HepG2 (cell line): Measurements from ENCODE around the gene LRBA. TPM values are rescaled to one million over a fixed set of nuclear protein-coding genes. Genes with fewer than 3 reads are reported as not detected.
A peak's percentile ranks its signal among the peaks of the same experiment; 100 is the strongest.

Source experiments
- ATAC-seq: fragments of 200-7000 bp; cut with Tn5 transposase; 3 replicates; pipeline ENCODE4 v1.9.1; 2020; ENCODE audit warnings: mild to moderate bottlenecking, moderate library complexity
- BruUV-seq: library from RNA; stranded (reverse); fragments of 400-500 nt; replicated peaks from 2 replicates; lab custom pipeline; 2021; lab: Mats Ljungman, UMichigan
- CTCF ChIA-PET: fragments of 300-600 bp; formaldehyde crosslinking; extraction: SDS; loops from one replicate; lab custom pipeline; 2021; ENCODE audit warnings: low total read pairs, inconsistent platforms, low intra/inter-chr PET ratio; lab: Yijun Ruan, JAX
- POLR2A ChIA-PET: fragments of 350-600 bp; sonication (Branson Sonifier 250); formaldehyde crosslinking; loops from one replicate; lab custom pipeline; 2020; ENCODE audit warnings: antibody characterized with exemption, inconsistent platforms; lab: Yijun Ruan, JAX
- DNase-seq: peaks from one replicate; pipeline ENCODE4 v3.0.0-alpha.2; 2015; ENCODE audit warnings: low spot score
- FAIRE-seq: peaks from 3 replicates; lab custom pipeline; 2011; peaks lifted over from hg19 to GRCh38; lab: Jason Lieb, UNC
- H2AFZ ChIP-seq: one replicate; pipeline ENCODE4 v1.6.1; 2011; ENCODE audit warnings: low read length, inconsistent platforms
- H3K27ac ChIP-seq: fragments of 300-600 bp; 3 replicates; pipeline ENCODE4 v1.8.0; 2011; ENCODE audit warnings: mixed run types, mild to moderate bottlenecking, mixed read lengths, low read length, inconsistent platforms; ENCODE audit not compliant: insufficient read depth; ENCODE audit errors: extremely low read length
- H3K27me3 ChIP-seq, 2 experiments: fragments of 200-600 bp in 1 of 2; 2 replicates in 1 of 2; 3 replicates in 1 of 2; pipeline versions ENCODE4 v1.6.0 to v1.8.0; 2011; ENCODE audit warnings: low read length in 2 of 2, mild to moderate bottlenecking in 2 of 2, moderate library complexity in 2 of 2, inconsistent platforms in 1 of 2; ENCODE audit not compliant: insufficient read depth in 2 of 2, control insufficient read depth in 1 of 2
- H3K36me3 ChIP-seq, 2 experiments: fragments of 200-600 bp in 1 of 2; replicated peaks in 1 of 2; 2 replicates in 1 of 2; 3 replicates in 1 of 2; pipeline versions ENCODE4 v1.5.1 to v1.8.0; 2011; ENCODE audit warnings: low read length in 2 of 2, inconsistent platforms in 1 of 2; ENCODE audit not compliant: insufficient read depth in 2 of 2, control insufficient read depth in 1 of 2
- H3K4me1 ChIP-seq: 2 replicates; pipeline ENCODE4 v1.5.1; 2012; ENCODE audit warnings: low read length, inconsistent platforms; ENCODE audit not compliant: insufficient read depth
- H3K4me2 ChIP-seq: 2 replicates; pipeline ENCODE4 v1.6.0; 2011; ENCODE audit warnings: low read depth, low read length, inconsistent platforms
- H3K4me3 ChIP-seq, 3 experiments: fragments of 200-600 bp in 1 of 3; sonication (generic), shearing (Covaris generic) in 1 of 3; replicated peaks in 1 of 3; 2 replicates each; pipeline ENCODE4 v1.5.1; 2011 to 2016; ENCODE audit warnings: low read length in 3 of 3, inconsistent platforms in 2 of 3, low read depth in 2 of 3, mild to moderate bottlenecking in 2 of 3, control low read depth in 1 of 3, mixed read lengths in 1 of 3; ENCODE audit not compliant: insufficient read depth in 1 of 3
- H3K79me2 ChIP-seq: one replicate; pipeline ENCODE4 v1.6.1; 2011; ENCODE audit warnings: low read length, inconsistent platforms; ENCODE audit not compliant: insufficient read depth
- H3K9ac ChIP-seq: 2 replicates; pipeline ENCODE4 v1.6.0; 2011; ENCODE audit warnings: mild to moderate bottlenecking, low read depth, low read length, inconsistent platforms; ENCODE audit not compliant: insufficient read depth
- H3K9me3 ChIP-seq: 2 replicates; pipeline ENCODE4 v1.5.1; 2012; ENCODE audit warnings: mild to moderate bottlenecking, low read length
- H4K20me1 ChIP-seq: 2 replicates; pipeline ENCODE4 v1.6.0; 2011; ENCODE audit warnings: inconsistent platforms, mild to moderate bottlenecking, low read length, moderate library complexity; ENCODE audit not compliant: insufficient read depth
- MAFK ChIP-seq, 2 experiments: IDR thresholded peaks in 1 of 2; conservative IDR thresholded peaks in 1 of 2; 2 replicates each; pipeline ENCODE4 v1.6.1; 2011; ENCODE audit warnings: improper control_type of control experiment in 2 of 2, low read length in 2 of 2
- SAP130 ChIP-seq: IDR thresholded peaks from 2 replicates; pipeline ENCODE4 v1.6.1; 2016; ENCODE audit warnings: low read depth
- TIGD3 ChIP-seq: sonication (generic); formaldehyde crosslinking; IDR thresholded peaks from 2 replicates; pipeline ENCODE4 v1.5.1; 2020; ENCODE audit warnings: mild to moderate bottlenecking, missing genetic modification reagents, borderline replicate concordance
- ZNF234 ChIP-seq: sonication (generic); formaldehyde crosslinking; conservative IDR thresholded peaks from 2 replicates; pipeline ENCODE4 v1.5.1; 2020; ENCODE audit warnings: mild to moderate bottlenecking, missing genetic modification reagents
- ZSCAN9 ChIP-seq: IDR thresholded peaks from 2 replicates; pipeline ENCODE4 v1.6.1; 2016; ENCODE audit warnings: borderline replicate concordance
- WGBS: methylation state at CpG from one replicate; pipeline ENCODE4 v1.1.6; 2017; ENCODE audit warnings: low lambda C conversion rate; 5-methylcytosine and 5-hydroxymethylcytosine counted together
- in situ Hi-C: cut with HindIII; loops from 2 replicates; pipeline ENCODE4 v1.10.0; 2017; ENCODE audit warnings: low pct_unique_long_range_greater_than_20kb; ENCODE audit not compliant: extremely low pct_ligation_motif_present
- intact Hi-C: fragments of 100-400 bp; cut with micrococcal nuclease; formaldehyde crosslinking; loops from one replicate; pipeline ENCODE4 v1.10.0; 2022; ENCODE audit not compliant: unreplicated experiment
- polyA plus RNA-seq, 8 experiments: library from polyadenylated mRNA; depleted of rRNA in 3 of 8; stranded (reverse) in 7 of 8; unstranded in 1 of 8; fragments of >200 nt; fragmentation: Illumina TruSeq in 4 of 8; extraction: Trizol in 4 of 8; gene quantifications; 2 replicates each; pipeline versions ENCODE4 v1.2.1 to v1.2.3, GENCODE V29; 2011 to 2016; ENCODE audit warnings: low read depth in 4 of 8, missing spikeins in 1 of 8, mixed read lengths in 1 of 8; ENCODE audit not compliant: insufficient read depth in 1 of 8
- total RNA-seq, 5 experiments: library from RNA; depleted of rRNA; stranded (reverse); fragments of >200 nt; fragmentation: Illumina TruSeq; extraction: Trizol; gene quantifications; 2 replicates each; pipeline ENCODE4 v1.2.3, GENCODE V29; 2016; ENCODE audit warnings: low read depth in 1 of 5
- TF ChIP-seq, protein P1 (sequence below): sonication (generic); formaldehyde crosslinking; IDR thresholded peaks from 2 replicates; pipeline ENCODE4 v1.8.0; 2023; ENCODE audit warnings: mild to moderate bottlenecking, missing genetic modification reagents

Gene LRBA
- total and polyA plus RNA-seq, 2 of the 13 experiments (the other 11 are each of a cell fraction or from before 2014, with no cell fraction given): 21.0 to 37.2 TPM

DNA sequence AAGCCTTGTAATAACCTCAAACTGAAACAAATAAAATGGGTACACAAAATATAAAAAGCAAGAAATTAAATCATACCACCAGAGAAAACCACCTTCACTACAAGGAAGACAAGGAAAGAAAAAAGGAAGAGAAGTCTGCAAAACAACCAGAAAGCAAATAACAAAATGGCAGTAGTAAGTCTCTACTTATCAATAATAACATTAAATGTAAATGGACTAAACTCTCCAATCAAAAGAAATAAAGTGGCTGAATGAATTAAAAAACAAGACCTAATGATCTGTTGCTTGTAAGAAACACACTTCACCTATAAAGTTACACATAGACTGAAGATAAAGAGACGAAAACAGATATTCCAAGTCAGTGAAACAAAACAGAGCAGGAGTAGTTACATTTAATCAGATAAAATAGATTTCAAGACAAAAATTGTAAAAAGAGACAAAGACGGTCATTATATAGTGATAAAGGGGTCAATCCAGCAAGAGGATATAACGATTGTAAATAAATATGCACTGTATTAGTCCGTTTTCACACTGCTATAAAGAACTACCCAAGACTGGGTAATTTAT, 289.0 kb downstream of the LRBA start (continued):
- no peak for TF ChIP-seq TIGD3 (CRISPR knock-in tag)
- TF ChIP-seq, protein P1, sequence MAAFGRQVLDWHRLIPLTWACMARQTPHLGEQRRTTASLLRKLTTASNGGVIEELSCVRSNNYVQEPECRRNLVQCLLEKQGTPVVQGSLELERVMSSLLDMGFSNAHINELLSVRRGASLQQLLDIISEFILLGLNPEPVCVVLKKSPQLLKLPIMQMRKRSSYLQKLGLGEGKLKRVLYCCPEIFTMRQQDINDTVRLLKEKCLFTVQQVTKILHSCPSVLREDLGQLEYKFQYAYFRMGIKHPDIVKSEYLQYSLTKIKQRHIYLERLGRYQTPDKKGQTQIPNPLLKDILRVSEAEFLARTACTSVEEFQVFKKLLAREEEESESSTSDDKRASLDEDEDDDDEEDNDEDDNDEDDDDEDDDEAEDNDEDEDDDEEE: no peak
- TF ChIP-seq ZSCAN9 (CRISPR knock-in tag): no peak

GRCh38 chr4:150723727-150724411, 291.2 kb downstream of the LRBA start:
- DNase-seq (no peak), FAIRE-seq (no peak), ATAC-seq (peak; percentile 33; the same call in 2 of the 3 replicates)
- ChIA-PET POLR2A (no interaction called here), CTCF (no interaction called here)
- TF ChIP-seq SAP130 (no peak), ZNF234 (CRISPR knock-in tag) (no peak), MAFK (conservative IDR thresholded peaks at IDR 0.05 in 1 of 2, IDR thresholded peaks at IDR 0.05 in 1 of 2; ENCODE audit: low read length in 2 of 2) (peak in 1 of 2 experiments; percentile 28; a peak in 1 of 4 replicates)
- peaks cover 11% of the 10 kb centered on the region; the same call in 1 of the 2 replicates for H3K4me1 ChIP-seq
- no peak overlapping the region for H3K9ac ChIP-seq
- no peak overlapping the region for H3K27ac ChIP-seq
- in situ Hi-C loops (no loop called here), intact Hi-C loops (no loop called here)
- H3K9me3 ChIP-seq: no peaks in the 10 kb centered on the region
- H3K79me2 ChIP-seq: no peaks in the 10 kb centered on the region
- H3K27me3 ChIP-seq: no peaks in the 10 kb centered on the region
- no peak overlapping the region for H3K4me3 ChIP-seq
- peaks cover 0 to 4% of the 10 kb centered on the region in 2 experiments; a peak in 2 of 5 replicates for H3K36me3 ChIP-seq
- WGBS: 89% methylated on average over 5 of the region's 5 CpGs
- no peak overlapping the region for H3K4me2 ChIP-seq
- no peaks in the 10 kb centered on the region for H4K20me1 ChIP-seq
- no TSS peak for BruUV-seq
- H2AFZ ChIP-seq: no peak overlapping the region
